HG02623 (cell line): ENCODE data around the gene SOCS3.
"Not testable (repeated sequence)": the region's sequence is repeated elsewhere in the genome, so short reads cannot be mapped to it uniquely, and the experiment has no call there.

ENCODE experiments used
- ATAC-seq: cut with Tn5 transposase; IDR thresholded peaks from one replicate; pipeline ENCODE4 v1.9.1; 2021; ENCODE audit warnings: moderate library complexity; ENCODE audit not compliant: unreplicated experiment

Gene SOCS3

GRCh38 chr17:78331355-78331754 lies 28.5 kb downstream of the SOCS3 start:
- not testable (repeated sequence) for ATAC-seq

GRCh38 chr17:78330570-78331224 lies 29.2 kb downstream of the SOCS3 start:
- ATAC-seq: no peak

- ATAC-seq: no peak
Measured at GRCh38 chr17:78329263-78330059, 30.4 kb downstream of the SOCS3 start.

GRCh38 chr17:78327880-78328279 lies 32.0 kb downstream of the SOCS3 start:
- ATAC-seq: no peak

- no peak for ATAC-seq
Measured at GRCh38 chr17:78325076-78325687, 34.7 kb downstream of the SOCS3 start.

- no peak for ATAC-seq
Measured at GRCh38 chr17:78324391-78325075, 35.3 kb downstream of the SOCS3 start.

- ATAC-seq: no peak
Measured at GRCh38 chr17:78323826-78324390, 36.0 kb downstream of the SOCS3 start.

GRCh38 chr17:78322858-78323455 lies 36.9 kb downstream of the SOCS3 start:
- ATAC-seq: no peak

- ATAC-seq: no peak
Measured at GRCh38 chr17:78322327-78322857, 37.5 kb downstream of the SOCS3 start.

GRCh38 chr17:78318843-78319242 lies 41.0 kb downstream of the SOCS3 start:
- no peak for ATAC-seq

- no peak for ATAC-seq
Measured at GRCh38 chr17:78318407-78318806, 41.5 kb downstream of the SOCS3 start.

- ATAC-seq: no peak
Measured at GRCh38 chr17:78317794-78318400, 42.0 kb downstream of the SOCS3 start.

- ATAC-seq: no peak
Measured at GRCh38 chr17:78316867-78317789, 42.7 kb downstream of the SOCS3 start.

- ATAC-seq: no peak
Measured at GRCh38 chr17:78316115-78316866, 43.6 kb downstream of the SOCS3 start.

GRCh38 chr17:78315355-78316114 lies 44.3 kb downstream of the SOCS3 start:
- no peak for ATAC-seq

- no peak for ATAC-seq
Measured at GRCh38 chr17:78314683-78315354, 45.1 kb downstream of the SOCS3 start.
